PC-3 (cell line): Measurements from ENCODE around the gene CHAC1. TPM values are rescaled to one million over a fixed set of nuclear protein-coding genes. Genes with fewer than 3 reads are reported as not detected.

Source experiments
- ATAC-seq: fragments of 200-7000 bp; cut with Tn5 transposase; 2 replicates; pipeline ENCODE4 v1.9.1; 2020; ENCODE audit warnings: mild to moderate bottlenecking, moderate library complexity
- BruUV-seq: library from RNA; stranded (reverse); fragments of 400-500 nt; replicated peaks from 2 replicates; lab custom pipeline; 2021; lab: Mats Ljungman, UMichigan
- CTCF ChIA-PET: fragments of 300-600 bp; sonication (Branson Sonifier 250); formaldehyde crosslinking; loops from one replicate; lab custom pipeline; 2022; ENCODE audit warnings: antibody characterized with exemption; lab: Charles Lee
- POLR2A ChIA-PET: fragments of 300-600 bp; sonication (Branson Sonifier 250); formaldehyde crosslinking; loops from one replicate; lab custom pipeline; 2022; ENCODE audit warnings: antibody characterized with exemption; ENCODE audit not compliant: unreplicated experiment; lab: Charles Lee
- DNase-seq: peaks from one replicate; pipeline ENCODE4 v3.0.0-alpha.2; 2015
- H2AFZ ChIP-seq: fragments of 300-600 bp; sonication (generic); 2 replicates; pipeline ENCODE4 v1.6.0; 2016; ENCODE audit warnings: antibody characterized with exemption, low read length
- H3F3A ChIP-seq: fragments of 300-600 bp; sonication (generic); one replicate; pipeline ENCODE4 v1.6.0; 2017; ENCODE audit warnings: antibody characterized with exemption, low read length, control low read depth, mild to moderate bottlenecking; ENCODE audit not compliant: unreplicated experiment
- H3K27ac ChIP-seq: fragments of 300-600 bp; sonication (generic); 2 replicates; pipeline ENCODE4 v1.5.1; 2016; ENCODE audit warnings: mild to moderate bottlenecking, low read length
- H3K27me3 ChIP-seq: fragments of 300-600 bp; sonication (generic); 2 replicates; pipeline ENCODE4 v1.6.1; 2016; ENCODE audit warnings: low read length, mixed read lengths
- H3K36me3 ChIP-seq: fragments of 300-600 bp; sonication (generic); 2 replicates; pipeline ENCODE4 v1.6.1; 2016; ENCODE audit warnings: low read depth, mixed run types, low read length, mixed read lengths
- H3K4me1 ChIP-seq: fragments of 300-600 bp; sonication (generic); 2 replicates; pipeline ENCODE4 v1.5.1; 2016; ENCODE audit warnings: low read length; ENCODE audit not compliant: insufficient read depth
- H3K4me2 ChIP-seq: fragments of 300-600 bp; sonication (generic); 2 replicates; pipeline ENCODE4 v1.6.0; 2016; ENCODE audit warnings: low read length
- H3K4me3 ChIP-seq: fragments of 300-600 bp; sonication (generic); 2 replicates; pipeline ENCODE4 v1.5.1; 2016; ENCODE audit warnings: mild to moderate bottlenecking, low read length, mixed read lengths
- H3K79me2 ChIP-seq: fragments of 300-600 bp; sonication (generic); 2 replicates; pipeline ENCODE4 v1.6.1; 2017; ENCODE audit warnings: low read length, mixed read lengths
- H3K9ac ChIP-seq: fragments of 300-600 bp; sonication (generic); 2 replicates; pipeline ENCODE4 v1.6.0; 2016; ENCODE audit warnings: mild to moderate bottlenecking, low read length
- H3K9me2 ChIP-seq: fragments of 300-600 bp; sonication (generic); replicated peaks from 2 replicates; pipeline ENCODE4 v1.6.1; 2016; ENCODE audit warnings: mixed run types, low read length, mixed read lengths
- H3K9me3 ChIP-seq: fragments of 300-600 bp; sonication (generic); 2 replicates; pipeline ENCODE4 v1.6.1; 2016; ENCODE audit warnings: low read length, mixed read lengths
- H4K20me1 ChIP-seq: fragments of 300-600 bp; sonication (generic); 2 replicates; pipeline ENCODE4 v1.6.1; 2016; ENCODE audit warnings: low read length, mixed read lengths
- CTCF ChIP-seq: fragments of 300-600 bp; sonication (generic); conservative IDR thresholded peaks from 2 replicates; pipeline ENCODE4 v1.5.1; 2017; ENCODE audit warnings: antibody characterized with exemption, low read depth, mild to moderate bottlenecking, low read length
- EZH2 ChIP-seq: fragments of 300-600 bp; sonication (generic); IDR thresholded peaks from one replicate; pipeline ENCODE4 v1.6.1; 2017; ENCODE audit warnings: antibody characterized with exemption, mild to moderate bottlenecking, low read length; ENCODE audit not compliant: unreplicated experiment
- EZH2phosphoT487 ChIP-seq: fragments of 300-600 bp; sonication (generic); IDR thresholded peaks from 2 replicates; pipeline ENCODE4 v1.6.1; 2018; ENCODE audit warnings: mild to moderate bottlenecking, antibody characterized with exemption, low read length, borderline replicate concordance
- intact Hi-C: fragments of 100-400 bp; cut with micrococcal nuclease; formaldehyde crosslinking; loops from 2 replicates; pipeline ENCODE4 v1.9.0; 2023
- total RNA-seq: library from RNA; depleted of rRNA; stranded (reverse); fragments of >200 nt; gene quantifications from 2 replicates; pipeline ENCODE4 v1.2.3, GENCODE V29; 2014

The CHAC1 gene
- total RNA-seq, 1 experiment from 2014 or later, result 13.3 TPM

DNA sequence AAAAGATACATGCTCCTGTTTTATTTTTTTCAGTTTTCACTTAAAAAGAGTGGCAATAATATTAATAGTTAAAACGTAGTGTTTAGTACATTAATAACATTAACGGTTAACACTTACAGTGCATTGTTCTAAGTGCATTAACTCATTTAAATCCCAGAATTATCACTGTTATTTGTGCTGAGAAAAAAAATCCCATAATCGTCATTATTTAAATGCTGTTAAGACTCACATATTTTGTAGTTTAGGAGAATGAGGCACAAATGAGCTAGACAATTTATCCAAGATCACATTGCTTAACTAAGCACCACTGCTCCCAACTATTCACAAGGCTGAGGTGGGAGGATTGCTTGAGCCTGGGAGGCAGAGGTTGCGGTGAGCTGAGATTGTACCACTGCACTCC lies 34.9 kb downstream of the CHAC1 start:
- no peak for ATAC-seq
- ChIA-PET CTCF (no interaction called here), POLR2A (no interaction called here)
- no peaks in the 10 kb centered on the region for H3K9me3 ChIP-seq
- H3F3A ChIP-seq, result no peaks in the 10 kb centered on the region
- H3K4me3 ChIP-seq, result no peak overlapping the region
- BruUV-seq, result no TSS peak
- H3K27me3 ChIP-seq, result no peaks in the 10 kb centered on the region
- peaks cover 66% of the 10 kb centered on the region for H3K36me3 ChIP-seq
- DNase-seq, result no peak
- no peak overlapping the region for H3K9ac ChIP-seq
- no peaks in the 10 kb centered on the region for H3K9me2 ChIP-seq
- H3K4me2 ChIP-seq, result no peak overlapping the region
- no peaks in the 10 kb centered on the region for H3K4me1 ChIP-seq
- H4K20me1 ChIP-seq, result no peaks in the 10 kb centered on the region
- H3K27ac ChIP-seq, result no peak overlapping the region
- no peak overlapping the region for H2AFZ ChIP-seq
- intact Hi-C loops, result no loop called here
- no peaks in the 10 kb centered on the region for H3K79me2 ChIP-seq
- TF ChIP-seq EZH2phosphoT487, result no peak
- TF ChIP-seq EZH2, result no peak
- TF ChIP-seq CTCF, result no peak

- Histone ChIP-seq H3K4me1 (no peaks in the 10 kb centered on the region), H3K9me3 (no peaks in the 10 kb centered on the region), H3K4me2 (no peak overlapping the region), H3K9me2 (no peaks in the 10 kb centered on the region), H3K27me3 (no peaks in the 10 kb centered on the region), H3K27ac (no peak overlapping the region), H3K9ac (no peak overlapping the region), H2AFZ (no peak overlapping the region), H3K36me3 (peaks cover 52% of the 10 kb centered on the region), H3F3A (no peaks in the 10 kb centered on the region), H3K4me3 (no peak overlapping the region), H3K79me2 (no peaks in the 10 kb centered on the region), H4K20me1 (no peaks in the 10 kb centered on the region)
- no peak for DNase-seq
- intact Hi-C loops, result no loop called here
- POLR2A ChIA-PET, result no interaction called here
- no TSS peak for BruUV-seq
- ATAC-seq, result no peak
- TF ChIP-seq CTCF, result no peak
- CTCF ChIA-PET, result no interaction called here
Measured at GRCh38 chr15:40990080-40990479, 36.8 kb downstream of the CHAC1 start.

GRCh38 chr15:40990789-40991188 lies 37.5 kb downstream of the CHAC1 start:
- TF ChIP-seq CTCF (no peak), EZH2phosphoT487 (no peak), EZH2 (no peak)

More at GRCh38 chr15:40990789-40991188, 37.5 kb downstream of the CHAC1 start:
- Histone ChIP-seq H3K4me3 (no peak overlapping the region), H3K4me1 (no peaks in the 10 kb centered on the region), H3K4me2 (no peak overlapping the region), H3K36me3 (peaks cover 50% of the 10 kb centered on the region), H3K27ac (no peak overlapping the region), H3K9ac (no peak overlapping the region), H2AFZ (no peak overlapping the region), H3K27me3 (no peaks in the 10 kb centered on the region), H3K9me2 (no peaks in the 10 kb centered on the region), H4K20me1 (no peaks in the 10 kb centered on the region), H3K9me3 (no peaks in the 10 kb centered on the region), H3F3A (no peaks in the 10 kb centered on the region), H3K79me2 (no peaks in the 10 kb centered on the region)
- CTCF ChIA-PET, result no interaction called here
- no peak for DNase-seq
- ATAC-seq, result no peak
- POLR2A ChIA-PET, result no interaction called here
- intact Hi-C loops, result no loop called here
- no TSS peak for BruUV-seq
